ENCODE data around the gene LPCAT1.
"Not testable (repeated sequence)": the region's sequence is repeated elsewhere in the genome, so short reads cannot be mapped to it uniquely, and the experiment has no call there.

LPCAT1 gene

DNA sequence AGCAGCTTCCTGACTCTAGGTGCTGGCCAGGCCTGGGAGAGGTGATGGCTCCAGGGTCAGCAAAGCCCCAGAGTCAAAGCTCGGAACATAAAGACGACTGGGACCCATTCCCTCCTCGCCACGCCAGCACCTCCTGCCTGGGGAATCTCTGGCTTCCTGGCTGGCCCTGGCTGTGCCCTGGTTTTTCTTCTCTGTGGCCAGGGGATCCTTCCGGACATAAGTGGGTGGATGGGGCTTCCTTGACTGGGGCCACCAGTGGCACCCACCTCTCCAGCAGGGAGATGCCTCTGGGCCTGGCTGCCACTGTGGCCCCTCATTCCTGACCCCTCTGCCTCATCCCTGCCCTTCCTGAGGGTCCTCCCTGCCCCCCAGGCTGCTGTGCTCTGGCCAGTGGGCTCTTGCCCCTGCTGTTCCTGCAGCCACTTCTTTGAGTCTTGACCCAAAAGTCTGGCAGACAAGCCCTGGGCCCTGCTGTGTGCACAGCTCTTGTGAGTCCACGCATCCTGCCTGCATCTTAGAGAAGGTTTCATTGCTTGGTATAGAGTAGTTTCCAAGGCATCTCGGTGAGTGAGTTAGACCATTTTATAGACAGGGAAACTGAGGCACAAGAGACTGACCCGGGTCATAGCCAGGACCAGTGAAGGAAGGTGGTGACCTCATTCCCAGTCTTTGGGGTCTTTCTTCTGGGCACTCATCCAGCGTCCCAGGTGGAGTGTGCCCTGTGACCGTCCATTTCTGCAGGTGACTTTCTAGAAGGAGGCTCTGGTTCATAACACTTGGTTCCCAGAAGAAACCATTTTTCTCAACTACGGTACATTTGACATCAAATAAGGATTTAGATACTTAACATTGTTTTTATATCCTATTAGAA, 17.3 kb upstream of the LPCAT1 start:
- no peak for DNase-seq

DNA sequence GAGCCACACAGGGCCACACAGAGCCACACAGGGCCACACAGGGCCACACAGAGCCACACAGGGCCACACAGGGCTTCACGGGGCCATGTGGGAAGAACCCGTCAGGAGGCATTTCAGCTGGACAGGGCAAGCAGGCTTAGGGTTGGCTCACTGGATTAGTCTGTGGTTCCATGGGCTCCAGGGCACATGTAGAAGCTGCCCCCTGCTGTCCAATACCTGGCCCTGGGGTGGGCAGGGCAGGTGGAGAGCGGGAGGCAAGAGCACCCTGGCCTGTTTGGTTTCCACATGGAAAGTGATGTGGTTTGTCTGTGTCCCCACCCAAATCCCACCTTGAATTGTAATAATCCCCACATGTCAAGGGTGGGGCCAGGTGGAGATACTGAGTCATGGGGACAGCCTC, 16.4 kb upstream of the LPCAT1 start:
- DNase-seq, result no peak

DNA sequence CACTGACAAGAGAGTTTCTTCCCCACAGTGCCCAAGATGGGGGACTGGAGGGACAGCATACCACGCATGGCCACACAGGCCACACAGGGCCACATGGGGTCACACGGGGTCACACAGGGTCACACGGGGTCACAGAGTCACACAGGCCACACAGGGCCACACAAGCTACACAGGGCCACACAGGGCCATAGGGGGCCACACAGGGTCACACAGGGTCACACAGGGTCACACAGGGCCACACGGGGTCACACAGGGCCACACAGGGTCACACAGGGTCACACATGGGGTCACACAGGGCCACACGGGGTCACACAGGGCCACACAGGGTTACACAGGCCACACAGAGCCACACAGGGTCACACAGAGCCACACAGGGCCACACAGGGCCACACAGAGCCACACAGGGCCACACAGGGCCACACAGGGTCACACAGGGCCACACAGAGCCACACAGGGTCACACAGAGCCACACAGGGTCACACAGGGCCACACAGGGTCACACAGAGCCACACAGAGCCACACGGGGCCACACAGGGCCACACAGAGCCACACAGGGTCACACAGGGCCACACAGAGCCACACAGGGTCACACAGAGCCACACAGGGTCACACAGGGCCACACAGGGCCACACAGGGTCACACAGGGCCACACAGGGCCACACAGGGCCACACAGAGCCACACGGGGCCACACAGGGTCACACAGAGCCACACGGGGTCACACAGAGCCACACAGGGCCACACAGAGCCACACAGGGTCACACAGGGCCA, 15.8 kb upstream of the LPCAT1 start:
- DNase-seq, result not testable (repeated sequence)

- DNase-seq, result no peak
Measured at GRCh38 chr5:1538741-1539392, 15.1 kb upstream of the LPCAT1 start.

- no peak for DNase-seq
Measured at GRCh38 chr5:1538276-1538675, 14.5 kb upstream of the LPCAT1 start.

GRCh38 chr5:1537603-1538154, 13.9 kb upstream of the LPCAT1 start:
- no peak for DNase-seq

GRCh38 chr5:1536871-1537602, 13.3 kb upstream of the LPCAT1 start:
- no peak for DNase-seq

DNA sequence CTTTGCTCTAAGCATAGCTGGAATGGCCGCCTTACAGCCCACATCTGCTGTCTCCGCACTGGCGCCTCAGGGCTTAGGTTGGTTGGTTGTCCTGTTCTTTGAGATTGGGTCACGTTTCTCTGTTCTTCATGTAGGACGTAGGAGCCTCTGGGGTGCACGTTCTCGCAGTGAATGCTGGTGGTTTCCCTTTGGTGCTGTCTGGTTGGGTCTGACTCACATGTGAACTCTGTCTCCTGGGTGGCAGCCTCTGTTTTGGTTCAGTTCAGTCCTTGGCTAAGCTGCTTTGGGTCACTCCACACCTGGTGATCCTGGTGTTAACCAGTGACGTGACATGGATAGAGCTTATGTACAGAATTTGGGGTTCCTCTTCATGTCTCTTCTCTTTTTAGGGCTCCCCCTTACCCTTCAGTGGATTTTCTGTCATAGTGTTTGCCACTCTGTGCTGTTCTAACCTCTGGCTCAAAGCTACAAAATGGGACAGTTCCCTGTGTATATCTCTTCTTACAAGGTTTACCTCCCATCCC, 12.6 kb upstream of the LPCAT1 start:
- DNase-seq, result no peak

DNA sequence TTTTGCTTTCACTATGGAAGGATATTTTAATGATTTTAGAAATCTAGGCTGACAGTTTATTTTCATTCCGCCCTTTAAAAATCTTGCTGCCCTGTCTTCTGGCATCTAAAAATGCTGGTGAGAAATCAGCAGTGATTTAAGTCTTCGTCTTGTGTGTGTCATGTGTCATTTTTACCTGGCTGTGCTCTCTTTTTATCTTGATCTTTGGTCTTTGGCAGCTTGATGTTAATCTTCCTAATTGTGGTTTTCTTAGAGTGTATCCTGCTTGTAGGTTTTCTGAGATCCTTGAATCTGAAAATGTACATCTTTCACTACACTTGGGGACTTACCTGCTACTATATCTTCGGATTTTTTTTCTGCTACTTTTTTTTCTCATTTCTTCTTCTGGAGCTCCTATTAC, 11.9 kb upstream of the LPCAT1 start:
- DNase-seq, result no peak

GRCh38 chr5:1532384-1532783, 8.6 kb upstream of the LPCAT1 start:
- DNase-seq, result no peak

- DNase-seq, result no peak
Measured at GRCh38 chr5:1529498-1529897, 5.7 kb upstream of the LPCAT1 start.

- no peak for DNase-seq
Measured at GRCh38 chr5:1527533-1528205, 3.9 kb upstream of the LPCAT1 start.

- DNase-seq, result no peak
Measured at GRCh38 chr5:1526681-1527131, 2.9 kb upstream of the LPCAT1 start.

GRCh38 chr5:1526190-1526631, 2.5 kb upstream of the LPCAT1 start:
- no peak for DNase-seq

GRCh38 chr5:1525624-1526189, 1.9 kb upstream of the LPCAT1 start:
- DNase-seq, result no peak

DNA sequence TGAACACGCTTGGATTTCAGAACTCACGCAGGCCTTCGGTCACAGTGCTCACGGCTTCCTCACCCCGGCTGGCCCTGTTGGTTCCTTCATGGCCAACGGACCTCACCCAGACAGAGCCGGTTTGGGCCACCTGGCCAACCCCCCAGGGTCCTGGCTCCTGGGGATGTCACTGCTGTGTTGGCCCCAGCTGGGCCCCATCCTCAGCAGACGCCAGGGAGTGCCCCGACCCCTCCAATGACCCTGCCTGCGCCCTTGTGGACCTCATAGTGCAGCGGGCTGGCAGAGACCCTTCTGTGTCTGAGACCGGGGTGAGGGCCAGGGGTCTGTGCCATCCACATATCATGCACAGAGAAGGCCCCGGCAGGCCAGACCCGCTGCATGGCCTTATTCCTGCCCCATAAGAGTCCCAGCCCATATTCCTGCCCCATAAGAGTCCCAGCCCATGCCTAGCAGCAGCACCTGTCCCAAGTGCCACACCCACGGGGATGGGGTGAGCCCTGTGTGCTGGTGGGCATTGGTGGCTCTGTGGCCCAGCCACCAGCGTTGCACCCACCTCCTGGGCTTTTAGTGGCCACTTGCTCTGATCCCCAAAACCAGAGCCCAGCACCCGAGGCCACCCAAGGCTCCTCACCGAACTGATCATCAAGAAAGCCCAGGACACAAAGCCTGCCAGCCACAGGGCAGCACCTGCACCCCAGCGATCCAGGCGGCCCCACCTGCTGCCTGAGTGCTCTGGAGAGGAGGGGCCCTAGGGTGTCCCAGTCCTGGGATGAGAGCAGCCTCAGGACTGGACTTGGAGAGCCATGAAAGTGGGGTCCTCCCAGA, 1.3 kb upstream of the LPCAT1 start:
- no peak for DNase-seq

- no peak for DNase-seq
Measured at GRCh38 chr5:1524481-1524798, 680 bp upstream of the LPCAT1 start.

GRCh38 chr5:1523480-1523792, 324 bp downstream of the LPCAT1 start:
- no peak for DNase-seq

- DNase-seq, result no peak
Measured at GRCh38 chr5:1522601-1523479, 920 bp downstream of the LPCAT1 start.

Data from NCI-H1105 (cell line).